Type B pancreatic cell (in vitro differentiated cells): ENCODE measurements around the gene LGI2. TPM values are rescaled to one million over a fixed set of nuclear protein-coding genes. Genes with fewer than 3 reads are reported as not detected.

Source experiments
- DNase-seq: peaks from one replicate; pipeline ENCODE4 v3.0.0; 2021; ENCODE audit warnings: mixed read lengths; ENCODE audit not compliant: unreplicated experiment; ENCODE audit errors: extremely low spot score
- H3K27ac Mint-ChIP-seq: 2 replicates; pipeline ENCODE4 v1.8.0; 2021; ENCODE audit warnings: mild to moderate bottlenecking, mixed read lengths
- H3K27me3 Mint-ChIP-seq: 2 replicates; pipeline ENCODE4 v1.8.0; 2021; ENCODE audit warnings: mixed read lengths
- H3K36me3 Mint-ChIP-seq: 2 replicates; pipeline ENCODE4 v1.8.0; 2021; ENCODE audit warnings: mixed read lengths
- H3K4me1 Mint-ChIP-seq: one replicate; pipeline ENCODE4 v1.8.0; 2021; ENCODE audit warnings: mixed read lengths; ENCODE audit not compliant: unreplicated experiment
- H3K4me3 Mint-ChIP-seq: 2 replicates; pipeline ENCODE4 v1.8.0; 2021; ENCODE audit warnings: mild to moderate bottlenecking, mixed read lengths
- H3K9me3 Mint-ChIP-seq: 2 replicates; pipeline ENCODE4 v1.8.0; 2021; ENCODE audit warnings: mixed read lengths
- total RNA-seq: library from RNA; stranded (reverse); gene quantifications from 2 replicates; pipeline ENCODE4 v1.2.1, GENCODE V29; 2021; ENCODE audit warnings: low replicate concordance
- TF ChIP-seq, protein P1 (sequence below): fragments of 200-600 bp; sonication (generic); conservative IDR thresholded peaks from 2 replicates; pipeline ENCODE4 v1.5.0; 2021; ENCODE audit warnings: antibody characterized with exemption, mild to moderate bottlenecking

LGI2 gene
- total RNA-seq, 1 donor from 2014 or later: 5.4 TPM

DNA sequence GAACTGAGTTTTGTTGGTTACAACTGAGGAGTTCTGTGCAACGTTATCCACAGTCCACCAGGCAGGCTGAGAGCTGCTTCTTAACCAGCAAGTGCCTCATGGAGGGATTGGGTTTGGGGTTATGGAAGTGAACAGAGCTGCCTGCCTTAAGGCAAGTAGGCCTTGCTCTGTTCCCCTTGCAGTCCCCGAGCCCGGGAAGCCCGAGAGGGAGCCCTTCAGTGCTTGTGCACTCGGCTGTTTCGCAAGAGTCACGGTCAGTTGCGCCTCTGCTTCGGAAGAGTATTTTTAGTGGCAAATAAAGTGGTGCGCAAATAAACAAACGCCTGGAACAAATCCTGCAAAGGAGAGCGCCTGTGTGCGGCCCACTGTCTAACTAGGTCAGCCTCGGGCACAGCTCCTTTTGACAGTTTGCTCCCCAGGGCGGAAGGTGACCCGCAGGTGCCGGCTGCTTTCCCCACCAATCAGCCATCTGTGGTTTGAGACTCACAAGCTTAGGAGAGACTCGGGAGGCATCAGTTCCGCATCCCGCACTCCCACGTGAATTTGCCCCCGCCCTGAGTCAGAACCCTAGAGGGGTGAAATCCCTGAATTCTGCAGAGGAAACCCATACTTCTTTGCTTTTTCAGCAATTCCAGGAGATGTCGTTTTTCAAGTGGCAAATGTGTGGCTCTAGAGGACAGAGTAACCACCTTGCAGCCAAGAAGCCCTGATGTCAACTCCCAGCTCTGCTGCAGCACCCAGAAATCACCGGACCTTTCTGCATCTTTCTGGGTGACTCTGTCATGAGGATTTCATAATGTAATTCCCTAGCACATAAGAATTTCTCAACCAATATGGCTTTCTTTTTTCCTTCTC, 56.8 kb downstream of the LGI2 start:
- no peak overlapping the region for H3K4me3 Mint-ChIP-seq
- H3K27me3 Mint-ChIP-seq: peaks cover 32% of the 10 kb centered on the region
- TF ChIP-seq, protein P1, sequence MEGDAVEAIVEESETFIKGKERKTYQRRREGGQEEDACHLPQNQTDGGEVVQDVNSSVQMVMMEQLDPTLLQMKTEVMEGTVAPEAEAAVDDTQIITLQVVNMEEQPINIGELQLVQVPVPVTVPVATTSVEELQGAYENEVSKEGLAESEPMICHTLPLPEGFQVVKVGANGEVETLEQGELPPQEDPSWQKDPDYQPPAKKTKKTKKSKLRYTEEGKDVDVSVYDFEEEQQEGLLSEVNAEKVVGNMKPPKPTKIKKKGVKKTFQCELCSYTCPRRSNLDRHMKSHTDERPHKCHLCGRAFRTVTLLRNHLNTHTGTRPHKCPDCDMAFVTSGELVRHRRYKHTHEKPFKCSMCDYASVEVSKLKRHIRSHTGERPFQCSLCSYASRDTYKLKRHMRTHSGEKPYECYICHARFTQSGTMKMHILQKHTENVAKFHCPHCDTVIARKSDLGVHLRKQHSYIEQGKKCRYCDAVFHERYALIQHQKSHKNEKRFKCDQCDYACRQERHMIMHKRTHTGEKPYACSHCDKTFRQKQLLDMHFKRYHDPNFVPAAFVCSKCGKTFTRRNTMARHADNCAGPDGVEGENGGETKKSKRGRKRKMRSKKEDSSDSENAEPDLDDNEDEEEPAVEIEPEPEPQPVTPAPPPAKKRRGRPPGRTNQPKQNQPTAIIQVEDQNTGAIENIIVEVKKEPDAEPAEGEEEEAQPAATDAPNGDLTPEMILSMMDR: no peak
- H3K4me1 Mint-ChIP-seq: no peaks in the 10 kb centered on the region
- no peaks in the 10 kb centered on the region for H3K36me3 Mint-ChIP-seq
- H3K27ac Mint-ChIP-seq: no peak overlapping the region
- H3K9me3 Mint-ChIP-seq: no peaks in the 10 kb centered on the region
- no peak for DNase-seq

DNA sequence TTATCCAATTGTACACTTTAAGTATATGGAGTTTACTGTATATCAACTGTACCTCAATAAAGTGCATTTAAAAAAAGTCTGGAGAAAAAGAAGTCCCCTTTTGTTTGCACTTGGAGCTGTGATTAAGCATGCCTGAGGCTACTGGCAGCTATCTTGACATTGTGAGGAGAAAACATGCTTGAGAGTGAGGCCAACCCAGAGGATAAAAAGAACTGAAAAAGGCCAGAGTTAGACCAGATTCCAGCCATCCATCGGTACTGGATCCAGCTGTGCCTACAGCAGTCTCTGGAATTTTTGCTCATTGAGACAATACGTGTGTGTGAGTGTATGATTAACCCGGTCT, 57.4 kb downstream of the LGI2 start:
- H3K36me3 Mint-ChIP-seq: no peaks in the 10 kb centered on the region
- DNase-seq: no peak
- TF ChIP-seq, protein P1: no peak
- no peak overlapping the region for H3K4me3 Mint-ChIP-seq
- no peak overlapping the region for H3K27ac Mint-ChIP-seq
- H3K27me3 Mint-ChIP-seq: peaks cover 28% of the 10 kb centered on the region
- H3K4me1 Mint-ChIP-seq: no peaks in the 10 kb centered on the region
- H3K9me3 Mint-ChIP-seq: no peaks in the 10 kb centered on the region

DNA sequence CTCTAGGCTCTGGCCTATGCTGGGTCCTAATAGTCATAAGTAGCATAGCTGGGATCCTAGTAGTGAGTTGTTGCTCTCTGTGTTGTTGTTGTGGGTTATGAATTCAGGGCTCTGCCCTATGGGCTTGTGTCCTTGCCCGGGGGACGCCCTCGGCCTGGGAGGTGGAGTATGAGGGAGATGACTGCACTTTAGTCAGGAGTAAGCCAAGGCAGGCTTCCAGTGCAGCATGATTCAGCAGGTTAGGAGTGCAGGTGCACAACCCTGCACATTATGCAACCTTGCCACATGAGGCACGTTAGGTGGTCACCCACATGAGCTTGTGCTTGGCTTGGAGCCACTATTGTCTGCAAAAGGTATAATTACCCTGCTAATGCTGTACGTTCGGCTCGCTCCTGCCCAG, 59.6 kb downstream of the LGI2 start:
- no peaks in the 10 kb centered on the region for H3K36me3 Mint-ChIP-seq
- H3K4me3 Mint-ChIP-seq: no peak overlapping the region
- no peaks in the 10 kb centered on the region for H3K9me3 Mint-ChIP-seq
- TF ChIP-seq, protein P1: no peak
- peaks cover 16% of the 10 kb centered on the region for H3K27me3 Mint-ChIP-seq
- no peaks in the 10 kb centered on the region for H3K4me1 Mint-ChIP-seq
- no peak overlapping the region for H3K27ac Mint-ChIP-seq
- no peak for DNase-seq

DNA sequence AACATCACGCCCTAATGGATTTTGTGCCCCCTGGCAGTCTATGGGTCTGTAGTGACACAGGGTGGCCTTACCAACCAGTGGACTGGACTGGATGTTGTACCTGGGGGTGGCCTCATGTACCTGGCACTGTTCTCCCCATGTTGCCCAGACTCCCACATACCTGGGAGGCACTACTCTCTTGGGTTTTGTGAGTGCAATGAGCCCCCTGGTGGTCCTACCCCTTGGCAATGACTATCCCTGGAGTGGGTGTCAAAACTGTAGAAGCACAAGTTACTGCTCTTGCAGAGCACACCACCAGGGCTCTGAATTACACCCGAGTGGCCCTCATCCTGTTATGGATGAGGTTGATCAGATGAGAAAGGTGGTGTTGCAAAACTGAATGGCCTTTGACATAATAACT, 60.1 kb downstream of the LGI2 start:
- H3K4me1 Mint-ChIP-seq: no peaks in the 10 kb centered on the region

DNA sequence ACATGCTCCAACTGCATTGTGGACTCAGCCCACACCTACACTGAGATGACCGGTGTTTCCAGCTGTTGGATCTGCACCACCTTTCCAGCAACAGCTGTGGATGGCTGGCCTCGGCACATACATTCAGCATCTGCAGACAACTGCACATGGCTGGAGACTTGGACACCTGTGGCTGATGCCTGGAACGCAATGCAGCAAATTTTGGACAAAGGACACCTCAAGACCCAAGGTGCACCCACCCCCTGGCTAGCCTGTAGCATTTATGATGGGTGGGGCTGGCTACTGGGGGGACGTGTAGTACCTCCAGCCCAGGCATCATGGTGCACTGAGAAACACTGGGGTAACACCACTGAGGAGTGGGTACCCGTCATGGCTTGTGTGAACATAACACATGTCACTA, 60.6 kb downstream of the LGI2 start:
- Mint-ChIP-seq H3K27me3 (peaks cover 9% of the 10 kb centered on the region), H3K27ac (no peak overlapping the region), H3K4me3 (no peak overlapping the region), H3K9me3 (no peaks in the 10 kb centered on the region), H3K36me3 (no peaks in the 10 kb centered on the region), H3K4me1 (no peaks in the 10 kb centered on the region)
- TF ChIP-seq, protein P1: no peak
- DNase-seq: no peak

More for the DNA sequence above, 60.1 kb downstream of the LGI2 start:
- no peak overlapping the region for H3K27ac Mint-ChIP-seq
- H3K9me3 Mint-ChIP-seq: no peaks in the 10 kb centered on the region
- H3K36me3 Mint-ChIP-seq: no peaks in the 10 kb centered on the region
- no peak overlapping the region for H3K4me3 Mint-ChIP-seq
- TF ChIP-seq, protein P1: no peak
- DNase-seq: no peak
- peaks cover 13% of the 10 kb centered on the region for H3K27me3 Mint-ChIP-seq
